Measurements from ENCODE around the gene RNF220.
A peak's percentile ranks its signal among the peaks of the same experiment; 100 is the strongest.

RNF220 gene

DNA sequence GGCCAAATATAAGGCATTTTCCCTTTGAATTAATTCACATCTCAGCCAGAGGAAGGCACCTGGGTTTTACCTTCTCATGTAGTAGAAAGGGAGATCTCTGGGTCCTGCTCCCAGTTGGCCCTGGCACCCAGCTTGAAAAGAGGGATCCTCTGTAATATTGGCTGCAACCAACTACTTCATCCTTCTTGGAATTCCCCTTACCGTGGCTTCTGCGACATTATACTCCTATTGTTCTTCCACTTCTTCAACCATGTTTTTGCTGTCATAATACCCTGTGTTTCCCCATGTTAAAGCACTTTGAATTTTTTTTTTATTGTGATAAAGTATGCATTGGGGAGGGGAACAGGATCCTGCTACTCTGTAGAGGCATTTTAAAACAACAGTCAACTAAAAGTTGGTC is 26.8 kb downstream of the RNF220 start:
- DNase-seq (ENCODE audit: low spot score), result no peak

DNA sequence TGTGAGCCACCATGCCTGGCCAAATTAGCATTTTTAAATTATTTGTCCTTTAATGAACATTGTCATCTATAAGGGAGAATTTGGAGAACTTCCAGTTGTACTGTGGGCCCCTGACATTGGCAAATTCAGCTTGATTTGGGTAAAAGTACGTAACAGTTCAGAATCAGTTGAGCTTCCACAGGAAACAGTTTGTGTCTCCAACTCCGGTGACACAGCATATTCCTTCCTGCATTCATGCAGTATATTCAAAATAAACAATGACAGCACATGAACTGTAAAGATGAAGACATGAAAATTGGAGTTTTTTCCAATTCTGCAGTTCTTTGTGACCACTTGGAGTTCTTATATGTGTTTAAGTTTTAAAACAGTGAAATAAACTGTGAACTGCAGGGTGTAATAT is 28.2 kb downstream of the RNF220 start:
- no peak for DNase-seq (ENCODE audit: low spot score)

DNA sequence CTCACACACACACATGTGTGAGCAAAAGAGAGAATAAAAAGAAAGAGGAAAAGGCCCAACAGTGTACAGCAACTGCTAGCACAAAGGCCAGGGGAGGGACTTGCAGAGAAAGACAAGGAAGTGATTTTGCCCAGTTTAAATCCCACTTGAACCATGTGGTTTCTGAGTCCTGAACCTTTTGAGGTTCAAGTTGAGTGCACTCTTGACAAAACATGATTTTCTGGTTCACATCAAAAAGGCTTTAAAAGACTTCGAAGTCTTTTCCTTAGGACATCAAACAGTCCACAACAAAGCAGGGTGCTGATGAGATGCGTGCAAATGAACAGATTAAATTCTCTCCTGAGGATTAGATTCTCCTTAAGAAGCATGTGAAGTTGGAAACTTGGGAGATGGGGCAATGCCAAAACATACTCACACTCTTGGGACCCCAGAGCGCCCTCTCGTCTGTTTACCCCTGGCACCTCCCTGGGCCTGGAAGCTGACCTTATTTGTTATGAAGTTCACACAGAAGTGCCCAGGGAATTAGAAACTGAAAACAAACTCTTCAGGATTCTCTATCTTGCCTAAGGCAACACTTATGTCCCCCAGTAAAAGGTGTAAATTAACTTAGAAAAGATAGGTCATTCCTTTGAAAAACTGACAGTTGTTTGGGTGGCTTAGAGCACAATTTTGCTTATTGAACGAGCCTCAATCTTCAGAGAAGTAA is 31.5 kb downstream of the RNF220 start:
- no peak for DNase-seq (ENCODE audit: low spot score)

DNA sequence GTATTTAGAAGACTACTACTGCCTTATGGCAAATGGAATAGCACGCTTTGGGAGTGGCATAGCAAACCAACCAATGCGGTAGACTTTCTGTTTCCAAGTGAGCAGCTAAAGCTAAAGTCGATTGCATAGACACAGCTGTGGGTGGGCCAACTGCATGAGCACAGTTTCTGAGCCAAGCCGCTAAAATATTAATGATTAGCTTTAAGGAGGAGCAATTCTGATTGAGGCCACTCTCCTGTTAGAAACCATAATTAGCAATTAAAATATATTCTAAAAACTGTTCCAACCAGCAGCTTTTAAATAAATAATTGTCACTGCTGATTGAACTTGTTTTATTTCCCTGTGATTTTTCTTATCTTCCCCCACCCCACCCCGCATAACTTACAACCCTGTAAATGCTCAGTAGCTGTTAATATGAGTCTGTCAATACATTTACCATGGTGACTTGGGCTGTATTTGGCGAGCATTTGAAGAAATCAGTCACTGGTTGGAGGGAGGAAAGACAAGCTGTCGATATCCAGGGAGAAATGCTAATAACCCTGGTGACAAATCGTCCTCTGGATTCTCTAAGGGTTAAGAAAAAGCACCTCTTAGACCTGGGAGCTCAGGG is 32.2 kb downstream of the RNF220 start:
- DNase-seq (ENCODE audit: low spot score), result no peak

DNA sequence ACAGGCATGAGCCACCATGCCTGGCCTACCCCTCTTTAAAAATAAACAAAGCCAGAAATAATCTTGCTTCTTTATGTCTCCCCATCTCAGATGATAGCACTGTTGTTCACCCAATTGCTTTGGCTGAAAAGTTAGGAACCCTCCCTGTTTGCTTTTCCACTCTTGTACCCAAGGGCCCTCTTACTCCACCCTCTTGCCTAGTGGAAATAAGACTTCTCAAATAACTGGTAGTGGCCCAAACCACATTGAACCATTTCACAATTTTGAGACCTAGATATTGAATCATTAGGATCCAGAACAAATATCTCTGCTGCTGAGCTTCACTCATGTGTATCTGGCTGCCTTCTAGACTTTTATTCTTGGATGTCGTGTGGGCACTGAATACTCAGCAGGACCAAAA is 37.7 kb downstream of the RNF220 start:
- DNase-seq (ENCODE audit: low spot score), result no peak

DNA sequence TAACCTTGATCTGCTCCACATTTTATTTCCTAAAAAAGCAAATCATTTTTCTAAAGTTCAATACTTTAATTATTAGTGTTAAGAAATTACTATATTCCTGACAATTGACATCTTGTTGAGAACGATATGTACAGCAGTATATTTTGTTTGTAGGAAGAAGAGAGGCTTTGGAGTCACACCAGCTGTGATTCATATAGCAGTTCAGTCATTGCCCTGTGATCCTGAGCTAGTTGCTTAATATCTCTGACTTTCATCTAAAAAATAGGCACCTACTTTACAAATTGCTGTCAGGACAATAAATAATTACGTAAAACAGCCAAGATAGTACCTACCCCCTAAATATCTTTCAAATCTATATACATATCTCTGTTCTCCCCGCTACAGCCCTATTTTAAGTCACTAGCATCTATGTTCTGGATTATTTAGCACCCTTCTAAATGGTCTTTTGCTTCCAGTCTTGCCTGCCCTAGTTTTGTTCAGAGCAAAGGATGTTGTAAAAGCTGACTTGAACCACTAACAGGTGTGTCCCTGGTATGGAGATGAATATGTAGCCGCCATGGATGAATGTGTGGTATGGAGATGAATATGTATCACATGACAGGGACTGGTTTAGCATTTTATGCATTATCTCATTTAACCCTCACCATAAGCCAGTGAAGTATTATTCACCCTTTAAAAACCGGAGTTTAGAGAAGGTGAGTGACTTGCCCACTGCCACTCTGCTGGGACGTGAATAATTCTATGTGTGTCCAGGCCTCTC is 42.2 kb downstream of the RNF220 start:
- DNase-seq (ENCODE audit: low spot score), result no peak

DNA sequence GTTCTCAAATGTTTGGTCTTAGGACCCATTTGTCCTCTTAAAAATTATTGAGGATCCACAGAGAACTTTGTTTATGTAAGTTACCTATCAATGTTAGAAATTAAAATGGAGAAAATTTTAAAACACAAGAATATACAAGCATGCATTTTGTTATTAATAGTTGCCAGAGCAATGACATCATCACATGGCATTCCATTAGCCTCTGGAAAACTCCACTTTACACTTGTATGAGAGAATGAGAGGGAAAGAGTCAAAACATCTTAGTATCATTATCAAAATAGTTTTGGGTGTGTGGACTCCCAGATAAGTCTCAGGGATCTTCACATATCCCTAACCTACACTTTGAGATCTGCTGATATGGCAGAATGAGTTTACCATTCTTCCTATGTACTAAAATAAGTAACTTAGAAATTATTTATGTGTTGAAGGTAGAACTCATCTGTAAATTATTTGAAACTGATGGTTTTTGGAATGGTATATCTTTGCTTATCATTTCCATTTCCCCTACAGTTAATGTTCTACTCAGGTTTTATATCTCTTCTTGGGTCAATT is 48.8 kb downstream of the RNF220 start:
- DNase-seq (ENCODE audit: low spot score), result no peak

DNA sequence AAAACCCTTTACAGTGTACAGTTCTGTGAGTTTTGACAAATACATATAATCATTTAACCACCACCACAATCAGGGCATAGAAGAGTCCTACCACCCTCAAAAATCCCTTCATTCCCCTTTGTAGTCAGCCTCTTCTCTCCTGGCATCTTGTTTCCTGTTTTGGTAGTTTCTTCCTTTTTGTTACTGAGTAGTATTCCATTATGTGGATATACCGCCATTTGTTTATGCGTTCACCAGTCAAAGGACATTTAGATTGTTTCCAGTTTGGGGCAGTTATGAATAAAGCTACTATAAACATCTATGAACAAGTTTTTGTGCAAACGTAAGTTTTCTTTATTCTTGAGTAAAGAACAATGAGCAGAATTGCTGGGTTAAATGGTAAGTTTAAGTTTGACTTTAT is 49.6 kb downstream of the RNF220 start:
- DNase-seq (ENCODE audit: low spot score), result no peak

DNA sequence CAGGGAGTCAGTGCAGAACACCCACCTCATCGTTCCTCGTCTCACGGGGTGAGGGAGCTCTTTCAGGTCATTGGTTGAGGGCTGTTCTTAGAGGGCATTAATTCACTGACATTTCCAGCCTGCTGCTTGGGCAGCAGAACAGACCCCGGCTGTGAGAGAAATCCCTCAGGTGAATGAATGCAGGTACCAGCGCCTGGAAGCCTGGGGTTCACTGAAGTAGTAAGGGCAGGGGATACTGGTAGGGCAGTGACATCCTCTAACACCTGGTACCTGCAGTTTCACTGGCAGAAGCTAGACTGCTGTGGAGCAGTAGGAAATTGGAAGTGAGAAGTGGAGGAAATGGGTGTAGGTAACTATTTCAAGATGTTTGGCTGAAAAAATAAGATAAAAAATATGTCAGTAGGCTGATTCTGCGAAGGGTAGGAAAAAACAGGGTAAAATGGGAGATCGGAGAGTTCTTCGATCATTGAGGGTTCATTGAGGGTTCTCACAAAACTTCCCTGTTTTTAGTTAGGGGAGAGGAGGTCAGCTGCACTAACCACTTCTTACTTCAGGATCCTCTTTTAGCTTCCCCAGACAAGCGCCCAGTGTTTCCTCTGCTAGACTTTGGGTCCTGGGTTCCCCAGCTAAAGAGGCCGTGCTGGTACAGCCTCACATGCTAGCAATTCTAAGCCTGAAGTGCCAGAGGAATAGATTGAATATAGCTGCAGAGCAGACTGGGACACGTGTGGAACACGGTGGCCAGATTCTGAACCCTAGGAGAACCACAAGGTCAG is 55.2 kb downstream of the RNF220 start:
- DNase-seq (ENCODE audit: low spot score), result no peak

DNA sequence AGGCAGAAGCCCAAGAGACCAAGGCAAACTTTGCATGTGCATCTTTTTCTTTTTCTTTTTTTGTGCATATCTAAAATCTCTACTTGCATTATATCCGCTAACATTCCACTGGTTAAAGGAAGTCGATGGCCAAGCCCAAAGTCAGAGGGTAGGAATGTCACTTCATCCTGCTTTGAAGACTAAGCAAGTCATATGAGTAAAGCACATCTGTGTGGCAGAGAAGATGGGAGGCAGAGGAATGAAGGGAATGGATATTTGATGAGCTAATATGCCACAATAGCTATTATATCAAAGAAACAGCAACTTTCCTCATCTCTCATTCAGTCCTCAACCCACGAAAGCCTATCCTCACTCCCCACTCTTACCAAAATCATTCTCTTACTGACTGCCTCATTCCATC is 59.3 kb downstream of the RNF220 start:
- no peak for DNase-seq (ENCODE audit: low spot score)

DNA sequence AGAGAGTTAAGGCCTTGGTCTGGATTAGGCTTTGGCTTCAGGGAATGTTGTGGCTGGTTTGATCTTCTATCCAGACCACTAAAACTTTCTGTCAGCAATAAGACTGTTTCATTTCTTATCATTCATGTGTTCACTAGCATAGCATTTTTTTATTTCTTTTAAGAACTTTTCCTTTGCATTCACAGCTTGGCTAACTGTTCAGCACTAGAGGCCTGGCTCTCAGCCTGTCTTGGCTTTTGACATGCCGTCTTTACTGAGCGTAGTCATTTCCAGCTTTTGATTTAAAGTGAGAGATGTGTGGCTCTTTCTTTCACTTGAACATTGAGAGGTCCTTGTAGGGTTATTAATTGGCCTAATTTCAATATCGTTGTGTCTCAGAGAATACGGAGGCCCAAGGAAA is 62.5 kb downstream of the RNF220 start:
- DNase-seq (ENCODE audit: low spot score), result no peak

DNA sequence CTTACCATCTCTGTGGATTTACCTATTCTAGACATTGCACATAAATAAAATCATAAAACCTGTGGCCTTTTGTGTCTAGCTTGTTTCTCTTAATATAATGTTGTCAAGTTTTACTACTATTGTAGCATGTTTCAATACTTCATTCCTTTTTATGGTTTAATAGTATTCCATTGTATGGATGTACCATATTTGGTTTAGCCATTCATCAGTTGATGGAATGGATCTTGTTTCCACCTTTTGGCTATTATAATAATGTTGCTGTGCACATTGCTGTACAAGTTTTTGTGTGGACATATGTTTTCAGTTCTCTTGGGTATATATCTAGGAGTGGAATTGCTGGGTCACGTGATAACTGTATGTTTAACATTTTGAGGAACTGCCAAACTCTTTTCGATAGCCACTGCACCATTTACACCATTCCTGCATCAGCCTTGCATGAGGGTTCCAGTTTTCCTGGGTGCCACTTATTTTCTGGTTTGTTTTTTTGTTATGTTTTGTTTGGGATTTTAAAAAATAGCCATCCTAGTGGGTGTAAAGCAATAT is 66.9 kb downstream of the RNF220 start:
- no peak for DNase-seq (ENCODE audit: low spot score)

DNA sequence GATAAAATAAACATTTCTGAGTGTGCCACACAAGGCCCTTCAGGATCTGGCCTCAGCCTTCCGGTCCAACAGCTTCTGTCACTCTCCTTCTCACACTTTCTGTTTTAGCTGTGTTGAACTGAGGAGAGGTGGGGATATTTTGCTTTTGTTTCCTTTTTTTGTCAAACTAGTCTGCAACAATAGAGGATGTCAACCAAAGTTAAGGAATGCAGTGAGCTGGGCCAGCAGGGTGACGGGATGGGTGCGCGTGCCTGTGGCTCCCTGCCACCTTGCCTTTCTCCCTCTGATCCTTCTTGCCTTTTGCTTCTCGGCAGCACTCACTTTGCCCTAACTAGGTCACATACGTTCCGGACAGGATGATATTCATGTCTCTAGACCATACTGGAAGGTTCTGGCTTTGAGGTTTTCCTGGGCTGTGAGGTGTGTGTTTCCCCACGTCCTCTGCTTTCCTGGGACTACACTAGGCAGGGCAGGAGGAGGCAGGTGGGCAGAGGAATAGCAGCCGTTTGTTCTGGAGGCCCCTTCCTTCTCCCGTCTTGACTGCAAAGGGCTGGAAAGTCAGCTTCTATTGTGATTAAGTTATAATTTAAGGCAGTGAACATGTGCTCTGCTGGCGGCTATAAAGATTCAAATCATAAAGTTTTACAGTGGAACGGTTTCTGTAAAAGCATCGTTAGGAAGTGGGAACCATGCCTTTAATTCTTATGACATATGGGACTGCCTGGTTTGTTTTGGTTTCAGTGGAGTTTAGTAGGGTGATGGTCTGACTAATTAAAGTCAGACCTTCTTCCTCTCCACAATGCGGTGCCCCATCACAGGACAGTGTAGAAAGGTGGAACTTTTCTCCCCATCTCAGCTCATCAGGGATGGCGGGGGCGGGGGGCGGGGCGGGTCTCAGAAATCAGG is 67.8 kb downstream of the RNF220 start:
- no peak for DNase-seq (ENCODE audit: low spot score)

DNA sequence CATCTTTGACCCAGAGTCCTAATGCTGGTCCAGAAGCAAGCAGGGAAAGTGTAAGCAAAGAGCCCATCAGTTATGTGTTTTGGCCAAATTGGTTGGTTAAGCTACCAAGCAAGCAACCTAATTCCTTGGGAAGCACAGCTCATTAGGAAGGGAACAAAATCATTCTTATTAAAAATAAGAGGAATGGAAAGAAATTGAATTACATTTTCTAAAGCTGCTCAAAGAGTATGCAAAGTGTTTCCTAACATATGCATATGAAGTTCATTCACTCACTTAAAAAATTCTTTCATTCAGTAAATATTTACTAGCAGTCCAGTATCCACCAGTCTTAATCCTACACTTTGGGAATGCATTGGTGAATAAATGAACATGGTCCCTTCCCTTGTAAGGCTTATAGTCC is 71.8 kb downstream of the RNF220 start:
- DNase-seq (ENCODE audit: low spot score), result no peak

DNA sequence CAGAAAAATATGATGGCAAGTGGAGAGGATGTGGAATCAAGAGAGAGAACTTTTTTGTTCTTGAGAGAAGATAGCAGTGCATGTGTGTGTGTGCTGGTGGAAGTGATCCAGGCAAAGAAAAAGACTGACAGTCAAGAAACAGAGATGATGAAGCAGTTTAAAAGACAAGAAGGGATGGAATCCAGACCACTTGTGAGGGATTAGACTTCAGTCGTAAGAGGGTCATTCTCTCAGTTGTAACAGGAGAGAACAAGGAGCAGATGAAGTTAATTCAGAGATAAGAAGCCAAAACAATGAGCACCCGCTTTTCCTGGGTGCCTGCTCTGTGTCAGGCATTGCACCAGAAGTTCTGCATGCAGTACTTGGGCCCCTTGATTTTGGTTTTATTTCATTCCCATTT is 76.6 kb downstream of the RNF220 start:
- peak; percentile 16 for DNase-seq (ENCODE audit: low spot score)

DNA sequence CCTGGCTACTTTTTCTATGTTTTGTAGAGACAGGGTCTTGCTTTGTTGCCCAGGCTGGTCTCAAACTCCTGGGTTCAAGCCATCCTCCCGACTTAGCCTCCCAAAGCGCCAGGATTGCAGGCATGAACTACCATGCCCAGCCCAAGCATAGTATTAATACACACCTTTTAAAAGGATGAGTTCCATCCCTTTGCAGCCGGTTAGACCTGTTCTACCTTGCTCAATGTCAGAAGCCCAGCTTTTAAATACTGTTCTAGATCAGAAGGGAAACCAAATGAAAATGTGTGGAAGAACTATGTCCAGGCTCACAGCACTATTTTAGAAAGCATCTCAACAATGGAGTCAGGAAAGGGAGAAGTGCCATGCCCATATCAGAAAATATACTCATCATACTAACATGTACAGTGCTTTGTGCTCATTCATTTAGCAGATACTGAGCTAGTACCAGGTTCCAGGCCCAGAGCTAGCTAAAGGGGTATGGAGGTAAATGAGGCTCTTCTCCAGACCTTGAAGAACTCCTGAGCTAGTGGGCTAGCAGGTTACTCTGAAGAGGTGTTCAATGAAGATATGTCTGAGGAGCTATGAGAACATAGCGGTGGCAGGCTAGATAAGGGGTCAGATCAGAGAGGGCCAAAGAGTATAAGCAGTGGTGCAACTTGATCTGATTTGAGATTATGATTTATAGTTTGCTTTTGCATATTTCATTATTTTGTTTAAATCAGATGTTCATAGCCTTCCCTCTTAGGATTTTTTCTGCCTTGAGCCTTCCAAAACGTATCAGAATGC is 78.2 kb downstream of the RNF220 start:
- no peak for DNase-seq (ENCODE audit: low spot score)

DNA sequence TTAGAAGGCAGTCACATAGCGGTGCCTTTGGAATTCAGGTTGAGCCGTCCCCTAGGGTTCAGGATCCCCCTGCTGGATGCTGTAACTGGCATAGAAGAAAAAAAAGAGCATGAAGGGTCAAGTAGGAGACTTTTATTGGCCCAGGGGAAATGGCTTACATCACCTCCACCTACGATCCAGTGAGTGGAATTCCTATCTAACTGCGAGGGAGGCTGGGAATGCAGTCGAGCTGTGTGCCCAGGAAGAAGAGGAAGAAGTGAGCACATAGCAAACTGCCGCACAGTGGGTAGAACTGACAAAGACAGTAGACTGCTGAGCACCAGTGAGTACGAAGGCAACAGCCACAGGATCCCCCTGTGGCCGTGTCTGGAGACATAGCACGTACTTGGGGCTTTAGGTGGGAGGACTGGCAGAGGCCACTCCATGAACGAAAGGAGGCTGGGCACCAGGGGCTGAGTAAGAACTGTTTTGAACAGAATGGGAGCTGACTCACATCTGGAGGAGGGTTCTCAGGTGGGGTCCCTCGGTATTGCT is 79.2 kb downstream of the RNF220 start:
- no peak for DNase-seq (ENCODE audit: low spot score)

DNA sequence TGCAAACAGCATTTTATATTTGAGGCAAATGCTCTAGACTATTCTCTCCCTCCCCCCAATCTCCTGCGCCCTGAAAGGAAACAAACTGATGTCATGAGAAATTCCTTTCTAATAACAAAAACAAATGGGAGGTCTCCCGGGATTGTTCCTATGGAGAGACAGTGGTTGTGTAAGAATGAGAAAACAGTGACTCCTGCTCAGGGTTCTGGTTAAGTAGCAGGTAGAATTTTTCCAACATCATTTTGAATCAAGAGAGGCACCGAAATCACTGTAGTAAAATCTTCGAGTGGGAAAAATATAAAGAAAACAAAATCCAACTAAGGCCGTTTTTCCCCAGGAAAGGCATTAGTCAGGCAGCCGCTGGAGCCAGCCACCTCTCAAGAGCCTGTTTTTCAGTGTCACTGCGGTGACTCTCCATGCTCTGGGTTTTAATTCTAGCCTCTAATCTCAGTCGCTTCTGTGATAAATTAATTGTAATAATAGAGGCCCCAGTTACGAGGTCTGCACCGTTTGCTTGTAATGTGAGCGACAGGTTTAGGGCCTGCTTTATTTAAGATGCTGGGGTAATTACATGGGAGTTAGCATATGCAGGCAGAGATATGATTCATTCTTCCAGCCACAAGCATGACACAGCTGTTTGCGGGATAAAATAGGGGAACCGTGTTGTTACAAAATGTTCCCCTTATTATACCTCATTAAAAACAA is 80.3 kb downstream of the RNF220 start:
- DNase-seq (ENCODE audit: low spot score), result no peak

DNA sequence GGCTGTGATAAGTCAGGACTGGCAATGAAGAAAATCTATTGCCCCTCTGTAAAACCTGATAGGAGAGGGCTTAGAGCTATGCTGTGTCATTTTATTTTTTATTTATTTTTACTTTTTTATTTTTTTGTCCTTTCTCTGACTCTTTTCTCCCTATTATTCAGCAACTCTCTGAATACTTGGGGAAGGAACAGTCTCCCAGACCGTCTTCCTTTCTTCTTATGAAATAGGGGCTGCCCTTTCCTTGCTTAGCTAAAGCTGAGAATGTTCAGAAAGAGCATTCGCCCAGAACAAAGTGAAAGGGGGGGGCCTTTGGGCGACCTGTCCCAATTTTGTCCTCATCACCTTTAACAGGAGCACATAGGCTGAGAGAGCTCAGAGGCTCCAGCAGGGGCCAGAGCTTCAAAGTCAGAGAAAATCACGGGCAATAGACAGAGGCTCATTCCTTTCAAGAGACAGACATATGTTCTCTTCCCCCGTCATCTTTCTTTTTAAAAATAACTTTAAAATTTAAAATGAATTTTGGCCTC is 80.9 kb downstream of the RNF220 start:
- DNase-seq (ENCODE audit: low spot score), result no peak

Measured in SK-N-DZ (cell line).